K562 (cell line): ENCODE measurements around the gene PTGFR. TPM values are rescaled to one million over a fixed set of nuclear protein-coding genes. Genes with fewer than 3 reads are reported as not detected.
A peak's percentile ranks its signal among the peaks of the same experiment; 100 is the strongest.

Source experiments
- ATAC-seq: fragments of 200-7000 bp; cut with Tn5 transposase; 3 replicates; pipeline ENCODE4 v1.9.1; 2020; ENCODE audit warnings: moderate library complexity
- BruUV-seq: library from RNA; stranded (reverse); fragments of 400-500 nt; replicated peaks from 2 replicates; lab custom pipeline; 2021; lab: Mats Ljungman, UMichigan
- CTCF ChIA-PET: fragments of 300-600 bp; formaldehyde crosslinking; extraction: SDS; loops from one replicate; lab custom pipeline; 2021; ENCODE audit warnings: low intra/inter-chr PET ratio; lab: Yijun Ruan, JAX
- POLR2A ChIA-PET: fragments of 300-600, 350-650 bp; sonication (Branson Sonifier 250); formaldehyde crosslinking; extraction: SDS; loops from one replicate; lab custom pipeline; 2021; ENCODE audit warnings: antibody characterized with exemption, inconsistent platforms; lab: Yijun Ruan, JAX
- DNase-seq, 4 experiments: peaks; one replicate each; pipeline versions ENCODE4 v3.0.0 to v3.0.0-alpha.2; 2011 to 2018; ENCODE audit warnings: low spot score in 3 of 4, mixed read lengths in 3 of 4; ENCODE audit errors: extremely low read depth in 1 of 4
- FAIRE-seq: peaks from 2 replicates; lab custom pipeline; 2011; peaks lifted over from hg19 to GRCh38; lab: Jason Lieb, UNC
- H2AFZ ChIP-seq: 2 replicates; pipeline ENCODE4 v1.6.0; 2011; ENCODE audit warnings: low read depth, low read length, control low read depth, inconsistent platforms
- H3K27ac ChIP-seq: fragments of 200-600 bp; 3 replicates; pipeline ENCODE4 v1.8.0; 2011; ENCODE audit warnings: low read depth, mild to moderate bottlenecking, control low read depth, inconsistent platforms, low read length, moderate library complexity, mixed read lengths; ENCODE audit errors: extremely low read depth
- H3K27me3 ChIP-seq, 2 experiments: fragments of 300-600 bp in 1 of 2; 2 replicates in 1 of 2; 3 replicates in 1 of 2; pipeline versions ENCODE4 v1.6.0 to v1.8.0; 2011; ENCODE audit warnings: inconsistent platforms in 2 of 2, low read length in 2 of 2, mild to moderate bottlenecking in 1 of 2, mixed read lengths in 1 of 2, moderate library complexity in 1 of 2; ENCODE audit not compliant: control insufficient read depth in 2 of 2, insufficient read depth in 2 of 2
- H3K36me3 ChIP-seq: fragments of 300-600 bp; 3 replicates; pipeline ENCODE4 v1.8.0; 2011; ENCODE audit warnings: mild to moderate bottlenecking, low read length, inconsistent platforms; ENCODE audit not compliant: control insufficient read depth, insufficient read depth
- H3K4me1 ChIP-seq, 2 experiments: fragments of 200-600 bp in 1 of 2; replicated peaks in 1 of 2; 2 replicates in 1 of 2; 3 replicates in 1 of 2; pipeline versions ENCODE4 v1.5.1 to v1.8.0; 2011; ENCODE audit warnings: inconsistent platforms in 2 of 2, low read length in 2 of 2, mild to moderate bottlenecking in 1 of 2, mixed read lengths in 1 of 2, moderate library complexity in 1 of 2; ENCODE audit not compliant: control insufficient read depth in 2 of 2, insufficient read depth in 2 of 2
- H3K4me2 ChIP-seq: 2 replicates; pipeline ENCODE4 v1.6.1; 2011; ENCODE audit warnings: low read length, control low read depth, inconsistent platforms, mixed read lengths; ENCODE audit not compliant: insufficient read depth
- H3K4me3 ChIP-seq: fragments of 200-600 bp; sonication (generic), shearing (Covaris generic); 2 replicates; pipeline ENCODE4 v1.5.1; 2016; ENCODE audit warnings: control low read depth, inconsistent platforms
- H3K79me2 ChIP-seq: fragments of 200-600 bp; 3 replicates; pipeline ENCODE4 v1.8.0; 2011; ENCODE audit warnings: low read length, inconsistent platforms; ENCODE audit not compliant: control insufficient read depth, insufficient read depth
- H3K9ac ChIP-seq, 2 experiments: 2 replicates each; pipeline versions ENCODE4 v1.6.0 to v1.6.1; 2011; ENCODE audit warnings: low read depth in 2 of 2, low read length in 2 of 2, control low read depth in 1 of 2, inconsistent platforms in 1 of 2, mild to moderate bottlenecking in 1 of 2, mixed read lengths in 1 of 2; ENCODE audit not compliant: insufficient read depth in 1 of 2
- H3K9me1 ChIP-seq: one replicate; pipeline ENCODE4 v1.6.0; 2011; ENCODE audit warnings: inconsistent platforms, mild to moderate bottlenecking, low read length, moderate library complexity; ENCODE audit not compliant: control insufficient read depth, insufficient read depth
- H3K9me3 ChIP-seq: replicated peaks from 2 replicates; pipeline ENCODE4 v1.5.1; 2011; ENCODE audit warnings: low read depth, low read length, inconsistent platforms; ENCODE audit not compliant: control insufficient read depth, insufficient read depth
- H4K20me1 ChIP-seq: replicated peaks from 2 replicates; pipeline ENCODE4 v1.6.1; 2011; ENCODE audit warnings: low read length, inconsistent platforms, mixed read lengths; ENCODE audit not compliant: control insufficient read depth, insufficient read depth
- ARID1B ChIP-seq: fragments of 450-650 bp; IDR thresholded peaks from 2 replicates; pipeline ENCODE4 v1.6.1; 2016; ENCODE audit warnings: antibody characterized with exemption, mild to moderate bottlenecking, inconsistent platforms
- ARID2 ChIP-seq: fragments of 450-650 bp; IDR thresholded peaks from 2 replicates; pipeline ENCODE4 v1.6.1; 2017; ENCODE audit warnings: antibody characterized with exemption, mild to moderate bottlenecking
- MAFK ChIP-seq: IDR thresholded peaks from 2 replicates; pipeline ENCODE4 v1.6.1; 2011; ENCODE audit warnings: low read length, improper control_type of control experiment
- MCM7 ChIP-seq, 2 experiments: fragments of 450-650 bp; IDR thresholded peaks; 2 replicates each; pipeline ENCODE4 v1.6.1; 2016 to 2018
- NCOA2 ChIP-seq, 2 experiments: fragments of 450-650 bp; IDR thresholded peaks; 2 replicates each; pipeline ENCODE4 v1.6.1; 2018; ENCODE audit warnings: mild to moderate bottlenecking in 2 of 2, moderate library complexity in 1 of 2; ENCODE audit not compliant: partially characterized antibody in 2 of 2
- POLR2AphosphoS5 ChIP-seq: IDR thresholded peaks from 2 replicates; pipeline ENCODE4 v1.6.1; 2011; ENCODE audit warnings: mild to moderate bottlenecking, low read depth, low read length, moderate library complexity; ENCODE audit not compliant: control insufficient read depth, insufficient read depth
- U2AF2 ChIP-seq: fragments of 200-400 bp; formaldehyde crosslinking; optimal IDR thresholded peaks from 2 replicates; pipeline ENCODE3; 2017; ENCODE audit warnings: low read depth, mild to moderate bottlenecking, low read length
- ZC3H4 ChIP-seq: sonication (generic); formaldehyde crosslinking; IDR thresholded peaks from 2 replicates; pipeline ENCODE4 v1.9.0; 2021; ENCODE audit warnings: missing genetic modification reagents, borderline replicate concordance
- ZFP36 ChIP-seq: fragments of 150-350 bp; IDR thresholded peaks from 2 replicates; pipeline ENCODE4 v1.6.1; 2018; ENCODE audit warnings: low read length, low read depth; ENCODE audit not compliant: partially characterized antibody
- WGBS: fragments of 100-300 bp; shearing (Covaris generic); methylation state at CpG from one replicate; pipeline ENCODE4 v1.1.6; 2016; ENCODE audit warnings: low coverage, mixed read lengths; ENCODE audit not compliant: insufficient coverage; ENCODE audit errors: missing lambda C conversion rate; 5-methylcytosine and 5-hydroxymethylcytosine counted together
- in situ Hi-C: fragments of 300-500 bp; cut with MboI; formaldehyde crosslinking; loops from 4 replicates; pipeline ENCODE4 v1.15.0; 2018; ENCODE audit warnings: inconsistent platforms, mixed read lengths
- intact Hi-C: fragments of 100-400 bp; cut with micrococcal nuclease; formaldehyde crosslinking; loops from 2 replicates; pipeline ENCODE4 v1.14.2; 2022
- polyA plus RNA-seq, 8 experiments: library from polyadenylated mRNA; depleted of rRNA in 4 of 8; stranded (reverse) in 5 of 8; unstranded in 3 of 8; fragments of >200 nt; fragmentation: Nextera tagmentation in 2 of 8; fragmentation: Illumina TruSeq in 1 of 8; extraction: Ambion mirVana in 2 of 8; extraction: Trizol in 1 of 8; gene quantifications; 2 replicates each; pipeline versions ENCODE4 v1.2.1 to v1.2.3, GENCODE V29; 2011 to 2014; ENCODE audit warnings: inconsistent platforms in 1 of 8, missing spikeins in 1 of 8
- total RNA-seq, 7 experiments: library from RNA; depleted of rRNA in 6 of 7; stranded (reverse); fragments of >200 nt in 6 of 7; fragmentation: Illumina TruSeq in 2 of 7; extraction: Trizol in 2 of 7; gene quantifications; 2 replicates each; pipeline versions ENCODE4 v1.2.1 to v1.2.3, GENCODE V29; 2011 to 2021; ENCODE audit warnings: low replicate concordance in 1 of 7
- TF ChIP-seq, protein P1 (sequence below): sonication (generic); formaldehyde crosslinking; IDR thresholded peaks from 2 replicates; pipeline ENCODE4 v1.9.0; 2022; ENCODE audit warnings: mild to moderate bottlenecking, missing genetic modification reagents
- TF ChIP-seq, protein P2 (sequence below): fragments of 450-650 bp; IDR thresholded peaks from 2 replicates; pipeline ENCODE4 v1.6.1; 2016; ENCODE audit warnings: low read depth, mild to moderate bottlenecking, moderate library complexity
- TF ChIP-seq, protein P3 (sequence below): fragments of 250-450 bp; sonication (Bioruptor Pico); IDR thresholded peaks from 2 replicates; pipeline ENCODE4 v1.8.0; 2021; ENCODE audit warnings: borderline replicate concordance, mild to moderate bottlenecking, moderate library complexity; ENCODE audit not compliant: poor library complexity, severe bottlenecking
- TF ChIP-seq, protein P4 (sequence below): sonication (generic); formaldehyde crosslinking; IDR thresholded peaks from 2 replicates; pipeline ENCODE4 v1.8.0; 2022; ENCODE audit warnings: mild to moderate bottlenecking, missing genetic modification reagents, borderline replicate concordance

PTGFR gene
- total and polyA plus RNA-seq, 9 of the 15 experiments (the other 6 are each of a cell fraction or from before 2014, with no cell fraction given), result 0.04 TPM; not detected in 8

DNA sequence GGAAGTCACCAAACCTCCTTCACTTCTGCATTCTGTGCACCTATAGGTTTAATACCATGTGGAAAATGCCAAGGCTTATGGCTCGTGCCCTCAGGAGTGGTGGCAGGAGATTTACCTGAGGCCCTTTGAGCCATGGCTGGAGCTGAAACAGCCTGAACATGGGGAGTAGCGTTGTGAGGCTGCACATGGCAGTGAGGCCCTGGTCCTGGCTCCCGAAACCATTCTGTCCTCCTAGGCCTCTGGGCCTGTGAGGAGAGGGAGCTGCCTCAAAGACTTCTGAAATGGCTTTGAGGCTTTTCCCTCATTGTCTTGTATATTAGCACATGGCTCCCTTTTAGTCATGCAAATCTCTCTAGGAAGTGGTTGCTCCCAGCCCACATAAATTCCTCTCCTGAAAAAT, 20.6 kb downstream of the PTGFR start:
- FAIRE-seq, result no peak
- TF ChIP-seq ZFP36 (peak; percentile 79), MAFK (no peak)

DNA sequence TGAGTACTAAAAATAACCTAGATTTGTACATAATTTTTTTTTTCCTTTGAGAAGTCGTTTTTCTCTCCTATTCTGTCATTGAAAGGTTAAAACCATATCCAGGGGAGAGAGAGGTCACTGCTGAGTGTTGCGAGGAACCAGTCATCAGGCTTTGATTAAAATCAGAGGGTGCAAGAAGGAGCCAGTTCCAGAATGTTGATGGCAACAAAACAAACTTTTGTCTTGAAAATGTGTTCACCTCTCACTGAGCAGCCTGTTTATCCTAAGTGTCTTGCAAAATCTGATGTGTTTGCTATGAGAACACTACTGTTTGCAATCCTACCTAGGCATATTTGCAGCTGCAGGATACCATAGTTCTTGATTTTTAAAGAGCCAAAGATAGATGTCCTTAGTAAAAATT, 25.9 kb downstream of the PTGFR start:
- FAIRE-seq, result no peak
- 0% methylated on average over 2 of the region's 2 CpGs for WGBS

More for the DNA sequence above, 20.6 kb downstream of the PTGFR start:
- Histone ChIP-seq H3K27me3 (no peaks in the 10 kb centered on the region), H4K20me1 (no peaks in the 10 kb centered on the region), H3K4me2 (no peak overlapping the region), H3K9me1 (no peaks in the 10 kb centered on the region), H3K27ac (no peak overlapping the region), H3K4me1 (no peaks in the 10 kb centered on the region), H2AFZ (no peak overlapping the region), H3K9me3 (no peaks in the 10 kb centered on the region), H3K9ac (no peak overlapping the region), H3K36me3 (no peaks in the 10 kb centered on the region), H3K4me3 (no peak overlapping the region), H3K79me2 (no peaks in the 10 kb centered on the region)
- DNase-seq (peak in 1 of 4 experiments; percentile 1), ATAC-seq (no peak)
- 0% methylated on average over 3 of the region's 3 CpGs for WGBS
- in situ Hi-C loops (no loop called here), intact Hi-C loops (no loop called here)
- ChIA-PET POLR2A (no interaction called here), CTCF (no interaction called here)
- no TSS peak for BruUV-seq

More for the DNA sequence above, 25.9 kb downstream of the PTGFR start:
- ChIA-PET CTCF (no interaction called here), POLR2A (no interaction called here)
- TF ChIP-seq ARID1B (no peak), ARID2 (no peak), U2AF2 (no peak), ZC3H4 (no peak), POLR2AphosphoS5 (no peak), MCM7 (IDR thresholded peaks at IDR 0.05) (no peak), NCOA2 (IDR thresholded peaks at IDR 0.05; ENCODE audit: partially characterized antibody in 2 of 2) (no peak)
- TF ChIP-seq, protein P1, sequence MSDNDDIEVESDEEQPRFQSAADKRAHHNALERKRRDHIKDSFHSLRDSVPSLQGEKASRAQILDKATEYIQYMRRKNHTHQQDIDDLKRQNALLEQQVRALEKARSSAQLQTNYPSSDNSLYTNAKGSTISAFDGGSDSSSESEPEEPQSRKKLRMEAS (CRISPR knock-in tag), result no peak
- TF ChIP-seq, protein P2, sequence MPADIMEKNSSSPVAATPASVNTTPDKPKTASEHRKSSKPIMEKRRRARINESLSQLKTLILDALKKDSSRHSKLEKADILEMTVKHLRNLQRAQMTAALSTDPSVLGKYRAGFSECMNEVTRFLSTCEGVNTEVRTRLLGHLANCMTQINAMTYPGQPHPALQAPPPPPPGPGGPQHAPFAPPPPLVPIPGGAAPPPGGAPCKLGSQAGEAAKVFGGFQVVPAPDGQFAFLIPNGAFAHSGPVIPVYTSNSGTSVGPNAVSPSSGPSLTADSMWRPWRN, result no peak
- TF ChIP-seq, protein P3, sequence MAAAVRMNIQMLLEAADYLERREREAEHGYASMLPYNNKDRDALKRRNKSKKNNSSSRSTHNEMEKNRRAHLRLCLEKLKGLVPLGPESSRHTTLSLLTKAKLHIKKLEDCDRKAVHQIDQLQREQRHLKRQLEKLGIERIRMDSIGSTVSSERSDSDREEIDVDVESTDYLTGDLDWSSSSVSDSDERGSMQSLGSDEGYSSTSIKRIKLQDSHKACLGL, result no peak
- TF ChIP-seq, protein P4, sequence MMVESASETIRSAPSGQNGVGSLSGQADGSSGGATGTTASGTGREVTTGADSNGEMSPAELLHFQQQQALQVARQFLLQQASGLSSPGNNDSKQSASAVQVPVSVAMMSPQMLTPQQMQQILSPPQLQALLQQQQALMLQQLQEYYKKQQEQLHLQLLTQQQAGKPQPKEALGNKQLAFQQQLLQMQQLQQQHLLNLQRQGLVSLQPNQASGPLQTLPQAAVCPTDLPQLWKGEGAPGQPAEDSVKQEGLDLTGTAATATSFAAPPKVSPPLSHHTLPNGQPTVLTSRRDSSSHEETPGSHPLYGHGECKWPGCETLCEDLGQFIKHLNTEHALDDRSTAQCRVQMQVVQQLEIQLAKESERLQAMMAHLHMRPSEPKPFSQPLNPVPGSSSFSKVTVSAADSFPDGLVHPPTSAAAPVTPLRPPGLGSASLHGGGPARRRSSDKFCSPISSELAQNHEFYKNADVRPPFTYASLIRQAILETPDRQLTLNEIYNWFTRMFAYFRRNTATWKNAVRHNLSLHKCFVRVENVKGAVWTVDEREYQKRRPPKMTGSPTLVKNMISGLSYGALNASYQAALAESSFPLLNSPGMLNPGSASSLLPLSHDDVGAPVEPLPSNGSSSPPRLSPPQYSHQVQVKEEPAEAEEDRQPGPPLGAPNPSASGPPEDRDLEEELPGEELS (CRISPR knock-in tag), result no peak
- TF ChIP-seq, all 486 proteins: peak for 0
- no peak for ATAC-seq
- Histone ChIP-seq H3K9ac (no peak overlapping the region), H3K27ac (no peak overlapping the region), H4K20me1 (no peaks in the 10 kb centered on the region), H3K9me3 (no peaks in the 10 kb centered on the region), H2AFZ (no peak overlapping the region), H3K36me3 (no peaks in the 10 kb centered on the region), H3K4me1 (no peaks in the 10 kb centered on the region), H3K4me2 (no peak overlapping the region), H3K79me2 (no peaks in the 10 kb centered on the region), H3K9me1 (no peaks in the 10 kb centered on the region), H3K27me3 (no peaks in the 10 kb centered on the region), H3K4me3 (no peak overlapping the region)
- no TSS peak for BruUV-seq
- intact Hi-C loops (no loop called here), in situ Hi-C loops (no loop called here)
- DNase-seq, result no peak
